Activated T-cell treated with anti-CD3 and anti-CD28 coated beads, Interleukin-2, amount 50 U/mL, for 24 hours (primary cell): ENCODE measurements around the gene DAZAP1.

Experiments
- DNase-seq: peaks from one replicate; pipeline ENCODE4 v3.0.0-alpha.2; 2020
- H3K27ac Mint-ChIP-seq: 2 replicates; pipeline ENCODE4 v1.8.0; 2020; ENCODE audit warnings: mild to moderate bottlenecking, mixed read lengths
- H3K27me3 Mint-ChIP-seq: 2 replicates; pipeline ENCODE4 v1.8.0; 2020; ENCODE audit warnings: mixed read lengths
- H3K36me3 Mint-ChIP-seq: 2 replicates; pipeline ENCODE4 v1.8.0; 2020; ENCODE audit warnings: low read depth, mixed read lengths
- H3K4me1 Mint-ChIP-seq: 2 replicates; pipeline ENCODE4 v1.8.0; 2020; ENCODE audit warnings: low read depth, mixed read lengths
- H3K4me3 Mint-ChIP-seq: 2 replicates; pipeline ENCODE4 v1.8.0; 2020; ENCODE audit warnings: mild to moderate bottlenecking, moderate library complexity, mixed read lengths
- H3K9me3 Mint-ChIP-seq: 2 replicates; pipeline ENCODE4 v1.8.0; 2020; ENCODE audit warnings: mixed read lengths

Gene DAZAP1

DNA sequence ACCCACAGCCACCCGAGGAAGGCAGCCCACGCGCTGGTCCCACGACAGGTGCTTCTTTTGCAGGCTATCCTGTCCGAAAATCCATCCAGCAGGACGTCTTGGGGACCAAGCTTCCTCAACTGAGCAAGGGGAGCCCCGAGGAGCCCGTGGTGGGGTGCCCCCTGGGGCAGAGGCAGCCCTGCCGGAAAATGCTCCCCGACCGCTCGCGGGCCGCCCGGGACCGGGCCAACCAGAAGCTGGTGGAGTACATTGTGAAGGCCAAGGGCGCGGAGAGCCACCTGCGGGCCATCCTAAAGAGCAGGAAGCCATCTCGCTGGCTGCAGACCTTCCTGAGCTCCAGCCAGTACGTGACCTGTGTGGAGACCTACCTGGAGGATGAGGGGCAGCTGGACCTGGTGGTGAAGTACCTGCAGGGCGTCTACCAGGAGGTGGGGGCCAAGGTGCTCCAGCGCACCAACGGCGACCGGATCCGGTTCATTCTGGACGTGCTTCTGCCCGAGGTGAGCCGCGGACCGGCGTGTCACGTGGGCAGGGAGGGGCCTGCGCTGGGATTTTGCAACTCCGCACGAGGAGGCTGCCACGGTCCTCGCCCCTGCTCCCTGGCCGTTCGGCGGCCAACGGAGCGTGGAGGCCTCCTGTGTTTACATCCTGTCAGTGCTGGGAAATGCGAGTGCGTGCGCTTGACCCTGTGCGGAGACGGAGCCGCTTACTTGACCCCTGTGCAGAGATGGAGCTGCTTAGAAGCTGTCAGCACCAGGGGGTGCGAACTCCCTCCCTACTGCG is 36.6 kb upstream of the DAZAP1 start:
- Mint-ChIP-seq H3K4me3 (no peak overlapping the region), H3K9me3 (no peaks in the 10 kb centered on the region), H3K4me1 (no peaks in the 10 kb centered on the region), H3K27me3 (no peaks in the 10 kb centered on the region), H3K36me3 (peaks cover 70% of the 10 kb centered on the region), H3K27ac (no peak overlapping the region)
- DNase-seq: no peak

- Mint-ChIP-seq H3K27ac (no peak overlapping the region), H3K4me1 (no peaks in the 10 kb centered on the region), H3K9me3 (no peaks in the 10 kb centered on the region), H3K27me3 (no peaks in the 10 kb centered on the region), H3K4me3 (no peak overlapping the region), H3K36me3 (peaks cover 56% of the 10 kb centered on the region)
- no peak for DNase-seq
These were observed 34.3 kb upstream of the DAZAP1 start for GRCh38 chr19:1373042-1373533.

GRCh38 chr19:1373534-1374249 is 33.7 kb upstream of the DAZAP1 start:
- H3K9me3 Mint-ChIP-seq: no peaks in the 10 kb centered on the region
- no peak for DNase-seq
- H3K4me1 Mint-ChIP-seq: no peaks in the 10 kb centered on the region
- no peak overlapping the region for H3K4me3 Mint-ChIP-seq
- no peak overlapping the region for H3K27ac Mint-ChIP-seq
- H3K36me3 Mint-ChIP-seq: peaks cover 52% of the 10 kb centered on the region
- H3K27me3 Mint-ChIP-seq: no peaks in the 10 kb centered on the region

DNA sequence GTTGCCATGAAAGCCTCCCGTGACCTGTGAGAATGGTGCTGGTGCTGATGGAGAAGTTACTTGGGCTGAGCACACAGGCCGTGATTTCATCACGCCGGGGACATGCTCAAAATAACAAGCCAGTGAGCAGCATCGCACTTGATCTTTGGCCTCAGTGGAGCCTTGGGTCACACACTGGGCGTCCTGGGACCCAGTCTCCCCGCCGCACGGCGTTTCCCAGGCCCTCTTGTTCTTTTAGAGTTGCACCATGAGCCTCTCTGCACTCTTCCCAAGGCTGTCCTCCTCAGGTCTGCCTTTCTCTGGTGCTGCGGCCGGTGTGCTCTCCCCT is 33.2 kb upstream of the DAZAP1 start:
- no peaks in the 10 kb centered on the region for H3K4me1 Mint-ChIP-seq
- no peaks in the 10 kb centered on the region for H3K9me3 Mint-ChIP-seq
- H3K4me3 Mint-ChIP-seq: no peak overlapping the region
- H3K27ac Mint-ChIP-seq: no peak overlapping the region
- no peak for DNase-seq
- H3K36me3 Mint-ChIP-seq: peaks cover 49% of the 10 kb centered on the region
- no peaks in the 10 kb centered on the region for H3K27me3 Mint-ChIP-seq

DNA sequence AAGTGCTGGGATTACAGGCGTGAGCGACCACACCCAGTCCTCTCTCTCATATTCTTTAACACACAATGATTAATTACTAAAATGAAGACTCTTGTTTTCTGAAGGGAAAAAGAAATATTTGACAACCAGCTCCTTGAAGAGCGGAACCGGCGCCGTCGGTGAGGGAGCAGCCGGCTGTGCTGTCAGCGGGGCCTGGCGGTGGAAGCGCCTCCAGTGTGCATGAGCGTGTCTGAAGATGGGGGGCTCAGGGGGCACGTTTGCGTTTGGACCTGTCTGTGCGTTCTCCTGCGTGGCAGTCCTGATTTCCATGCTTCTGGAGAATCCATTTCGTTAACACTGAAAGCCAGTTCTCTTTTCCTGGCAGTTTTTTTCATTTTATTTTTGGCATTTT is 31.0 kb upstream of the DAZAP1 start:
- H3K27me3 Mint-ChIP-seq: no peaks in the 10 kb centered on the region
- H3K27ac Mint-ChIP-seq: no peak overlapping the region
- no peak for DNase-seq
- H3K9me3 Mint-ChIP-seq: no peaks in the 10 kb centered on the region
- no peaks in the 10 kb centered on the region for H3K4me1 Mint-ChIP-seq
- no peak overlapping the region for H3K4me3 Mint-ChIP-seq
- H3K36me3 Mint-ChIP-seq: peaks cover 35% of the 10 kb centered on the region

DNA sequence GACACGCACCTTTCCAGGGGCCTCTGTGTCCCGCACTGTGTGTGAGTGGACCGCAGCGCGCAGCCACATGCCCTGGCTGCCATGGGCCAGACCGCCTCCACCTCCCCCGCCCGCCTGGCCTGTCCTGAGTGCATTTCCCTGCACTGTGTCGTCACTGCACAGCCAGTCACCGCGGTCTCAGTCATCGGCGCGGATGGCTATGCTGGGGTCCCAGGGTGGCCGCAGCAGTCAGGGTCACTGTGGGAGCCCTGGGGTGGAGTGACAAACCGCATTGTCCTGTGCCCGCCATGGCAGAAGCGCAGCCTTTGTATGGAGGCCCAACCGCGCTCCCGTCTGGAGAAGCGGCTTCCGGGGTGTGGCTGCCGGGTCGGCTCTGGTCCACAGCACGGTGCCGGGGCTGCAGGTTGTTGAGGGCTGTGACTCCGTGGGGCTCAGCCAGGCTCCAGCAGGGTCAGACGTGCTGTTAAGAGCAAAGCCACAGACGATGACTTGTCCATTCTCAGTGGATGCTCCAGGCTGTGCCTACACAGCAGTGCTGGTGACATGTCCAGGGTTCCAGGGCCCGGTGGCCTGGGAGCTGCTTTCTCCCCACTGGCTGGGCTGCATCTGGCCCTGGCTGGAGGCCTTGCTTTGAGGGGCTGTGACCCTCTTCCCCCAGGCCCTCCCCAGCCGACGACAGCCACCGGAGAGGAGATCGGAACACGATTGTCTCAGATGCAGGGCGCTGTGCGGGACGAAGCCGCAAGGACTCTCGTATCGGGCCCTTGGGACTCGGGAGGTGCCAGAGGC is 30.0 kb upstream of the DAZAP1 start:
- Mint-ChIP-seq H3K27ac (no peak overlapping the region), H3K9me3 (no peaks in the 10 kb centered on the region), H3K4me3 (no peak overlapping the region), H3K27me3 (no peaks in the 10 kb centered on the region), H3K4me1 (no peaks in the 10 kb centered on the region), H3K36me3 (peaks cover 27% of the 10 kb centered on the region)
- no peak for DNase-seq

DNA sequence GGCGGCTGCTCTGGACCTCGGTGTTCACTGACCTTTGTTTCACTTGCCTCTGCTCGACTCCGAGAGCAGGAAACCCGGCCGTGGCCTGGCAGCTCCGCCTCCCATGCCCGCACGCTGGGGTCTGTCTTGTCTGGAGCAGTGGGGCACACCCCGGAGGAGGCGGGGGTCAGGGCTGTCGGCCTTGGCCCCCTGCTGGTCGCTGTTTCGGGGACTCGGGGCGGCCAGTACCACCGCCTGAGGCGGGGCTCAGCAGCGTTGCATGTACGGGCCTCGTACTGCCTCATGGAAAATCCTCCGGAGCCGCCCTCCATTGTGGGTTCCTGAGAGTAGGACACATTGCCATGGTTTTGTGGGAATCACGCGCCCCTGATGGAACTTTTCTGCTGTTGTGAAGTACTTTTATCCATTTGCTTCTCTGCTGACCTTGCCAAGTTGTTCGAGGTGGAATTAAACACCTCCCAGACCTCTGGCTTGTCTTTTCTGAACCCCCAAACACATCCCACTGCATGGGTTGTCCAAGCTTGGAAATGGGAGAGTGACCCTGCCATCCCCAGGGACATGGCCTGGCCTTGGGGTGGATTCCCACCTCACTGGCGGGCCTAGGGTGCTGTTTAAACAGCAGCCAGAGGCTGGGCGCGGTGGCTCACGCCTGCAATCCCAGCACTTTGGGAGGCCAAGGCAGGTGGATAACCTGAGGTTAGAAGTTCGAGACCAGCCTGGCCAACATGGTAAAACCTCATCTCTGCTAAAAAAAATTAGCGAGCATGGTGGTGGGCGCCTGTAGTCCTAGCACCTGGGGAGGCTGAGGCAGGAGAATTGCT is 29.2 kb upstream of the DAZAP1 start:
- peaks cover 21% of the 10 kb centered on the region for H3K36me3 Mint-ChIP-seq
- no peaks in the 10 kb centered on the region for H3K9me3 Mint-ChIP-seq
- no peaks in the 10 kb centered on the region for H3K27me3 Mint-ChIP-seq
- no peak overlapping the region for H3K4me3 Mint-ChIP-seq
- H3K4me1 Mint-ChIP-seq: peaks cover 4% of the 10 kb centered on the region
- no peak for DNase-seq
- H3K27ac Mint-ChIP-seq: no peak overlapping the region

DNA sequence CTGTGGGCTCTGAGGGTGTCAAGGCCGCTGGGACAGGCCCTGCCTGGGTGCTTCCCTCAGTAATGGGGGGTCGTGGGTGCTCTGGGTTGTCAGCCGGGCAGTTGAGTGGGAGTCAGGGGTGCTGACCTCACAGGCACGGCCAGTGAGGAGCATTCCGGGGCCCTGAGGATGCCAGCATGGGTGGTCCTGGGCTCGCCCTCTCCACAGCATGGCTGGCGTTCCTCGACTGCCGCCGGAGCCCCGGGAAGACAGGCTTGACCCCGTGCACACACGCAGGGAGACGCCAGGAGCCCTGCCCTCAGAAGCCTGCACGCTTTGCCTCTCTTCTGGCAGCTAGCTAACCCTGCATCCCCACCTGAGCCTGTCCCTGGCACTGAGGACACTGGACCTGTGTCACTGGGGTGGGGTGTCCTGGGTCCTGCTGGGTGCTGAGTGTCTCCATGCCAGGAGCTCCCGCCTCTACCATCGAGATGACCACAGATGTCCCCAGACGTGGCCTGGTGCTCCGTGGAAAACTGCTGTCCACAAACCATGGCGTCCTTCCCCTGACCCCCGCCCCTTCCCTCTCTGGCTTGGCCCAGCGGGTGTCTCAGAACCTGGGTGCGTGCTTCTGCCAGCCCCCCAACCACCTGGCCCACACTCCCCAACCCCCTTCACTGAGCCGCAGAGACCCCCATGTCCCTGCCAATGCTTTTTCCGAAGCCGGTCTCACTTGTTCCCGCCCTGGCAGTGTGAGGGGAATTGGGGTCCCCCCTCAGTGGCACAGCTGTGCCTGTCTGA is 28.1 kb upstream of the DAZAP1 start:
- H3K4me3 Mint-ChIP-seq: no peak overlapping the region
- DNase-seq: no peak

GRCh38 chr19:1379961-1380489 is 27.4 kb upstream of the DAZAP1 start:
- Mint-ChIP-seq H3K4me3 (no peak overlapping the region), H3K27ac (no peak overlapping the region), H3K4me1 (peaks cover 15% of the 10 kb centered on the region), H3K27me3 (peaks cover 3% of the 10 kb centered on the region), H3K36me3 (peaks cover 18% of the 10 kb centered on the region), H3K9me3 (no peaks in the 10 kb centered on the region)
- DNase-seq: no peak

More for the DNA sequence above, 28.1 kb upstream of the DAZAP1 start:
- Mint-ChIP-seq H3K27ac (no peak overlapping the region), H3K36me3 (peaks cover 18% of the 10 kb centered on the region), H3K9me3 (no peaks in the 10 kb centered on the region), H3K4me1 (peaks cover 9% of the 10 kb centered on the region), H3K27me3 (peaks cover 3% of the 10 kb centered on the region)

DNA sequence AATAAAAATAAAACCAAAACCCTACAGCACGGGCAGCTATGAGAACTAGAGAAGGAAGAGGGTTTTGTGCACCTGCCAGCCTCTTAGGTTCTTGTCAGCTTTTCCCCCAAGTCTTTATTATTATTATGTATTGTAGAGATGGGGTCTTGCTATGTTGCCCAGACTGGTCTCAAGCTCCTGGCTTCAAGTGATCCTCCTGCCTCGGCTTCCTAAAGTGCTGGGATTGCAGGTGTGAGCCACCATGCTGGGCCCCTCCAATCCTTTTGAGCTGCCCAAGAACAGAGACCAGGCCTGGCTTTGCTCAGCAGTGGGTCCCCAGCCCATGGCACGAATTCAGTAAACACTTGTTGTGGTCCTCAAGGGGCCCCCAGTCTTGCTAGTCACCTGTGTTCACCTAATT is 25.1 kb upstream of the DAZAP1 start:
- peaks cover 3% of the 10 kb centered on the region for H3K27me3 Mint-ChIP-seq
- peaks cover 20% of the 10 kb centered on the region for H3K36me3 Mint-ChIP-seq
- peaks cover 26% of the 10 kb centered on the region for H3K4me1 Mint-ChIP-seq

GRCh38 chr19:1383017-1383311 is 24.4 kb upstream of the DAZAP1 start:
- peak overlapping the region; percentile 87 for H3K4me3 Mint-ChIP-seq
- peaks cover 24% of the 10 kb centered on the region for H3K36me3 Mint-ChIP-seq
- no peaks in the 10 kb centered on the region for H3K9me3 Mint-ChIP-seq
- H3K4me1 Mint-ChIP-seq: peaks cover 27% of the 10 kb centered on the region
- peak overlapping the region; percentile 99 for H3K27ac Mint-ChIP-seq
- H3K27me3 Mint-ChIP-seq: peaks cover 3% of the 10 kb centered on the region
- no peak for DNase-seq

More for the DNA sequence above, 25.1 kb upstream of the DAZAP1 start:
- DNase-seq: no peak
- H3K9me3 Mint-ChIP-seq: no peaks in the 10 kb centered on the region
- no peak overlapping the region for H3K27ac Mint-ChIP-seq
- H3K4me3 Mint-ChIP-seq: no peak overlapping the region

GRCh38 chr19:1383312-1384084 is 23.9 kb upstream of the DAZAP1 start, which contains the start of gene NDUFS7:
TSS of gene NDUFS7 (plus strand) at chr19:1383907. CDS start at chr19:1383927, 20 bp downstream.
- peaks cover 27% of the 10 kb centered on the region for H3K4me1 Mint-ChIP-seq
- peaks cover 27% of the 10 kb centered on the region for H3K36me3 Mint-ChIP-seq
- peak; percentile 99 for DNase-seq
- peaks cover 3% of the 10 kb centered on the region for H3K27me3 Mint-ChIP-seq
- peak within 1 kb of the TSS; percentile 99 for H3K27ac Mint-ChIP-seq
- peak within 1 kb of the TSS; percentile 87 for H3K4me3 Mint-ChIP-seq
- H3K9me3 Mint-ChIP-seq: no peaks in the 10 kb centered on the region

- H3K27ac Mint-ChIP-seq: peak overlapping the region; percentile 84
- no peaks in the 10 kb centered on the region for H3K9me3 Mint-ChIP-seq
- peaks cover 3% of the 10 kb centered on the region for H3K27me3 Mint-ChIP-seq
- peak overlapping the region; percentile 87 for H3K4me3 Mint-ChIP-seq
- H3K36me3 Mint-ChIP-seq: peaks cover 33% of the 10 kb centered on the region
- no peak for DNase-seq
- peaks cover 27% of the 10 kb centered on the region for H3K4me1 Mint-ChIP-seq
These were observed 23.3 kb upstream of the DAZAP1 start for GRCh38 chr19:1384085-1384462.
